HG03045 (cell line): ENCODE measurements around the gene ARL17A.
"Not testable (repeated sequence)": the region's sequence is repeated elsewhere in the genome, so short reads cannot be mapped to it uniquely, and the experiment has no call there.

Source experiments
- ATAC-seq: cut with Tn5 transposase; IDR thresholded peaks from one replicate; pipeline ENCODE4 v1.9.1; 2021; ENCODE audit warnings: mild to moderate bottlenecking, moderate library complexity; ENCODE audit not compliant: unreplicated experiment

Gene ARL17A

GRCh38 chr17:46579083-46580075, at the start of gene ARL17A:
Gene ARL17A (minus strand): TSS chr17:46579691. CDS start chr17:46576322, 3,369 bp downstream.
- ATAC-seq = peak; percentile 97

GRCh38 chr17:46628753-46629436, 49.4 kb upstream of the ARL17A start:
- ATAC-seq = not testable (repeated sequence)

GRCh38 chr17:46627452-46627851, 48.0 kb upstream of the ARL17A start:
- ATAC-seq = not testable (repeated sequence)

GRCh38 chr17:46624726-46625125, 45.2 kb upstream of the ARL17A start:
- not testable (repeated sequence) for ATAC-seq

GRCh38 chr17:46623790-46624189, 44.3 kb upstream of the ARL17A start:
- not testable (repeated sequence) for ATAC-seq

- not testable (repeated sequence) for ATAC-seq
Observed at GRCh38 chr17:46618975-46619374, 39.5 kb upstream of the ARL17A start.

- not testable (repeated sequence) for ATAC-seq
Observed at GRCh38 chr17:46617121-46617520, 37.6 kb upstream of the ARL17A start.

- ATAC-seq = not testable (repeated sequence)
Observed at GRCh38 chr17:46613876-46614275, 34.4 kb upstream of the ARL17A start.

GRCh38 chr17:46611304-46611703, 31.8 kb upstream of the ARL17A start:
- not testable (repeated sequence) for ATAC-seq

GRCh38 chr17:46603125-46603524, 23.6 kb upstream of the ARL17A start:
- peak; percentile 71 for ATAC-seq

- ATAC-seq = not testable (repeated sequence)
Observed at GRCh38 chr17:46600767-46601166, 21.3 kb upstream of the ARL17A start.

GRCh38 chr17:46598344-46598931, 18.9 kb upstream of the ARL17A start:
- not testable (repeated sequence) for ATAC-seq

GRCh38 chr17:46591332-46591731, 11.8 kb upstream of the ARL17A start:
- ATAC-seq = not testable (repeated sequence)

- ATAC-seq = peak; percentile 79
Observed at GRCh38 chr17:46590157-46591146, 11.0 kb upstream of the ARL17A start, which contains the start of gene NSF. Gene NSF (plus strand): TSS chr17:46590669. CDS start chr17:46590776, 107 bp downstream.

GRCh38 chr17:46585444-46585843, 6.0 kb upstream of the ARL17A start:
- not testable (repeated sequence) for ATAC-seq

GRCh38 chr17:46580082-46580481, 591 bp upstream of the ARL17A start:
- ATAC-seq = not testable (repeated sequence)

- ATAC-seq = not testable (repeated sequence)
Observed at GRCh38 chr17:46571796-46572195, 7.7 kb downstream of the ARL17A start.

GRCh38 chr17:46566980-46567379, 12.5 kb downstream of the ARL17A start:
- not testable (repeated sequence) for ATAC-seq

- not testable (repeated sequence) for ATAC-seq
Observed at GRCh38 chr17:46566284-46566683, 13.2 kb downstream of the ARL17A start.

- not testable (repeated sequence) for ATAC-seq
Observed at GRCh38 chr17:46560048-46560447, 19.4 kb downstream of the ARL17A start.
